Loucy (cell line): Measurements from ENCODE around the gene IQSEC1.

Experiments
- H2AFZ ChIP-seq: fragments of 200-600 bp; sonication (generic); 2 replicates; pipeline ENCODE4 v1.6.0; 2016; ENCODE audit warnings: antibody characterized with exemption, mild to moderate bottlenecking, low read length, moderate library complexity
- H3F3A ChIP-seq: fragments of 200-600 bp; 2 replicates; pipeline ENCODE4 v1.6.0; 2016; ENCODE audit warnings: antibody characterized with exemption, low read depth, mild to moderate bottlenecking
- H3K27me3 ChIP-seq: fragments of 200-600 bp; sonication (generic); 2 replicates; pipeline ENCODE4 v1.6.1; 2014; ENCODE audit warnings: low read length, mild to moderate bottlenecking; ENCODE audit not compliant: insufficient read depth, poor library complexity, severe bottlenecking
- H3K36me3 ChIP-seq: fragments of 200-600 bp; sonication (generic); 2 replicates; pipeline ENCODE4 v1.6.1; 2016; ENCODE audit warnings: low read length; ENCODE audit not compliant: insufficient read depth
- H3K4me1 ChIP-seq: fragments of 200-600 bp; sonication (generic); 2 replicates; pipeline ENCODE4 v1.5.1; 2014; ENCODE audit warnings: low read length, mild to moderate bottlenecking; ENCODE audit not compliant: insufficient read depth, poor library complexity, severe bottlenecking
- H3K4me2 ChIP-seq: fragments of 200-600 bp; sonication (generic); 2 replicates; pipeline ENCODE4 v1.6.0; 2014; ENCODE audit warnings: antibody characterized with exemption, low read length, low read depth, mild to moderate bottlenecking; ENCODE audit not compliant: poor library complexity, severe bottlenecking
- H3K4me3 ChIP-seq: fragments of 200-600 bp; sonication (generic); 2 replicates; pipeline ENCODE4 v1.5.1; 2014; ENCODE audit warnings: low read length, mild to moderate bottlenecking, mixed read lengths; ENCODE audit not compliant: poor library complexity, severe bottlenecking
- H3K79me2 ChIP-seq: fragments of 200-600 bp; sonication (generic); 2 replicates; pipeline ENCODE4 v1.6.1; 2014; ENCODE audit warnings: low read length; ENCODE audit not compliant: insufficient read depth
- H3K9ac ChIP-seq: fragments of 200-600 bp; sonication (generic); 2 replicates; pipeline ENCODE4 v1.6.0; 2014; ENCODE audit warnings: mild to moderate bottlenecking, low read depth, low read length, moderate library complexity; ENCODE audit not compliant: poor library complexity, severe bottlenecking
- H3K9me2 ChIP-seq: fragments of 200-600 bp; sonication (generic); replicated peaks from 2 replicates; pipeline ENCODE4 v1.6.1; 2016; ENCODE audit warnings: low read depth, low read length, mixed read lengths
- H3K9me3 ChIP-seq: fragments of 200-600 bp; sonication (generic); 2 replicates; pipeline ENCODE4 v1.6.1; 2014; ENCODE audit warnings: mild to moderate bottlenecking, antibody characterized with exemption, low read length, low read depth; ENCODE audit not compliant: insufficient read depth
- H4K20me1 ChIP-seq: fragments of 200-600 bp; sonication (generic); 2 replicates; pipeline ENCODE4 v1.6.0; 2014; ENCODE audit warnings: antibody characterized with exemption, low read length, mild to moderate bottlenecking; ENCODE audit not compliant: insufficient read depth, poor library complexity, severe bottlenecking
- CTCF ChIP-seq: fragments of 200-600 bp; sonication (generic); conservative IDR thresholded peaks from 2 replicates; pipeline ENCODE4 v1.5.1; 2014; ENCODE audit warnings: mild to moderate bottlenecking, antibody characterized with exemption, low read length
- EZH2phosphoT487 ChIP-seq: fragments of 200-600 bp; IDR thresholded peaks from 2 replicates; pipeline ENCODE4 v1.6.1; 2018; ENCODE audit warnings: antibody characterized with exemption, mild to moderate bottlenecking, moderate library complexity, borderline replicate concordance

IQSEC1 gene

GRCh38 chr3:13003608-13004007 is 69.6 kb downstream of the IQSEC1 start:
- Histone ChIP-seq H3K4me3 (no peak overlapping the region), H3K4me1 (peaks cover 56% of the 10 kb centered on the region), H2AFZ (no peak overlapping the region), H3K36me3 (peaks cover 5% of the 10 kb centered on the region; the same call in 1 of the 2 replicates), H3K9me3 (no peaks in the 10 kb centered on the region), H3K9me2 (no peaks in the 10 kb centered on the region), H3K79me2 (peaks cover 98% of the 10 kb centered on the region), H3F3A (no peaks in the 10 kb centered on the region), H4K20me1 (peaks cover 30% of the 10 kb centered on the region), H3K27me3 (no peaks in the 10 kb centered on the region), H3K4me2 (no peak overlapping the region), H3K9ac (no peak overlapping the region)
- TF ChIP-seq CTCF (no peak), EZH2phosphoT487 (no peak)

GRCh38 chr3:13002398-13003124 is 70.7 kb downstream of the IQSEC1 start:
- H3K27me3 ChIP-seq, result no peaks in the 10 kb centered on the region
- peaks cover 30% of the 10 kb centered on the region for H4K20me1 ChIP-seq
- no peaks in the 10 kb centered on the region for H3F3A ChIP-seq
- H3K36me3 ChIP-seq, result peaks cover 5% of the 10 kb centered on the region; the same call in 1 of the 2 replicates
- no peaks in the 10 kb centered on the region for H3K9me2 ChIP-seq
- H3K4me3 ChIP-seq, result no peak overlapping the region
- H3K4me1 ChIP-seq, result peaks cover 57% of the 10 kb centered on the region
- no peak for TF ChIP-seq EZH2phosphoT487
- TF ChIP-seq CTCF, result no peak
- H3K9me3 ChIP-seq, result no peaks in the 10 kb centered on the region
- H3K79me2 ChIP-seq, result peaks cover 93% of the 10 kb centered on the region
- peak overlapping the region; percentile 70 for H3K4me2 ChIP-seq
- H3K9ac ChIP-seq, result peak overlapping the region; percentile 9
- H2AFZ ChIP-seq, result no peak overlapping the region

GRCh38 chr3:12999147-13000140 is 73.8 kb downstream of the IQSEC1 start:
- H3K4me1 ChIP-seq, result peaks cover 45% of the 10 kb centered on the region

More at GRCh38 chr3:12999147-13000140, 73.8 kb downstream of the IQSEC1 start:
- H2AFZ ChIP-seq, result no peak overlapping the region
- H4K20me1 ChIP-seq, result peaks cover 18% of the 10 kb centered on the region
- TF ChIP-seq CTCF, result no peak
- TF ChIP-seq EZH2phosphoT487, result no peak
- peak overlapping the region; percentile 31 for H3K4me2 ChIP-seq
- H3K9me2 ChIP-seq, result no peaks in the 10 kb centered on the region
- no peak overlapping the region for H3K4me3 ChIP-seq
- H3F3A ChIP-seq, result no peaks in the 10 kb centered on the region
- H3K36me3 ChIP-seq, result peaks cover 5% of the 10 kb centered on the region; the same call in 1 of the 2 replicates
- H3K9me3 ChIP-seq, result no peaks in the 10 kb centered on the region
- no peaks in the 10 kb centered on the region for H3K27me3 ChIP-seq
- peaks cover 84% of the 10 kb centered on the region for H3K79me2 ChIP-seq
- peak overlapping the region; percentile 2 for H3K9ac ChIP-seq
